HepG2 (cell line): ENCODE measurements around the gene GALNT15. TPM values are rescaled to one million over a fixed set of nuclear protein-coding genes. Genes with fewer than 3 reads are reported as not detected.

ENCODE experiments used
- KDM3A ChIP-seq: IDR thresholded peaks from 2 replicates; pipeline ENCODE4 v1.6.1; 2018; ENCODE audit warnings: low read depth, missing compliant biosample characterization
- MAFF ChIP-seq: IDR thresholded peaks from 2 replicates; pipeline ENCODE4 v1.6.1; 2011; ENCODE audit warnings: low read depth, low read length, improper control_type of control experiment
- MXD4 ChIP-seq: IDR thresholded peaks from 2 replicates; pipeline ENCODE4 v1.6.1; 2016; ENCODE audit warnings: mild to moderate bottlenecking, missing biosample characterization, missing genetic modification reagents
- NRL ChIP-seq: sonication (generic); formaldehyde crosslinking; IDR thresholded peaks from 2 replicates; pipeline ENCODE4 v1.5.0; 2020; ENCODE audit warnings: missing genetic modification reagents, mild to moderate bottlenecking, moderate library complexity, borderline replicate concordance
- SNAI1 ChIP-seq: sonication (generic); formaldehyde crosslinking; IDR thresholded peaks from 2 replicates; pipeline ENCODE4 v1.5.0; 2020; ENCODE audit warnings: mild to moderate bottlenecking, missing genetic modification reagents, borderline replicate concordance
- SOX5 ChIP-seq: IDR thresholded peaks from 2 replicates; pipeline ENCODE4 v1.6.1; 2016; ENCODE audit warnings: borderline replicate concordance
- SP140L ChIP-seq: sonication (generic); formaldehyde crosslinking; IDR thresholded peaks from 2 replicates; pipeline ENCODE4 v1.4.0; 2020; ENCODE audit warnings: missing genetic modification reagents, borderline replicate concordance
- TFAP4 ChIP-seq: sonication (generic); IDR thresholded peaks from 2 replicates; pipeline ENCODE4 v1.6.1; 2016; ENCODE audit warnings: low read depth, borderline replicate concordance
- ZBED4 ChIP-seq: sonication (generic); formaldehyde crosslinking; IDR thresholded peaks from 2 replicates; pipeline ENCODE4 v1.4.0; 2020; ENCODE audit warnings: missing genetic modification reagents, borderline replicate concordance
- ZNF142 ChIP-seq: sonication (generic); formaldehyde crosslinking; IDR thresholded peaks from 2 replicates; pipeline ENCODE4 v1.4.0; 2020; ENCODE audit warnings: missing genetic modification reagents
- ZNF503 ChIP-seq: sonication (generic); formaldehyde crosslinking; IDR thresholded peaks from 2 replicates; pipeline ENCODE4 v1.4.0; 2020; ENCODE audit warnings: missing genetic modification reagents
- ZNF512 ChIP-seq: sonication (generic); formaldehyde crosslinking; IDR thresholded peaks from 2 replicates; pipeline ENCODE4 v1.4.0; 2020; ENCODE audit warnings: mild to moderate bottlenecking, missing genetic modification reagents
- ZNF746 ChIP-seq: sonication (generic); formaldehyde crosslinking; IDR thresholded peaks from 2 replicates; pipeline ENCODE4 v1.8.0; 2022; ENCODE audit warnings: mild to moderate bottlenecking, missing genetic modification reagents
- ZNF850 ChIP-seq: sonication (generic); formaldehyde crosslinking; conservative IDR thresholded peaks from 2 replicates; pipeline ENCODE4 v1.9.0; 2021; ENCODE audit warnings: mild to moderate bottlenecking, missing genetic modification reagents
- polyA plus RNA-seq, 8 experiments: library from polyadenylated mRNA; depleted of rRNA in 3 of 8; stranded (reverse) in 7 of 8; unstranded in 1 of 8; fragments of >200 nt; fragmentation: Illumina TruSeq in 4 of 8; extraction: Trizol in 4 of 8; gene quantifications; 2 replicates each; pipeline versions ENCODE4 v1.2.1 to v1.2.3, GENCODE V29; 2011 to 2016; ENCODE audit warnings: low read depth in 4 of 8, missing spikeins in 1 of 8, mixed read lengths in 1 of 8; ENCODE audit not compliant: insufficient read depth in 1 of 8
- total RNA-seq, 5 experiments: library from RNA; depleted of rRNA; stranded (reverse); fragments of >200 nt; fragmentation: Illumina TruSeq; extraction: Trizol; gene quantifications; 2 replicates each; pipeline ENCODE4 v1.2.3, GENCODE V29; 2016; ENCODE audit warnings: low read depth in 1 of 5

GALNT15 gene
- total and polyA plus RNA-seq, 2 of the 13 experiments (the other 11 are each of a cell fraction or from before 2014, with no cell fraction given), result 0.02 to 0.04 TPM

GRCh38 chr3:16264708-16265454 is 90.4 kb downstream of the GALNT15 start, which contains the start of the genes DPH3 and OXNAD1 (continued):
- TF ChIP-seq ZNF512 (CRISPR knock-in tag) (peak; percentile 27; the same call in 1 of the 2 replicates), ZNF850 (CRISPR knock-in tag) (no peak), KDM3A (CRISPR knock-in tag) (0 out of 2 replicates have a peak, but pooled peaks have one; percentile 48), ZNF142 (peak; percentile 30; the same call in 1 of the 2 replicates), SP140L (CRISPR knock-in tag) (peak; percentile 77), ZNF746 (no peak), TFAP4 (peak; percentile 76; the same call in 1 of the 2 replicates), NRL (CRISPR knock-in tag) (no peak), MXD4 (CRISPR knock-in tag) (peak; percentile 88), ZNF503 (peak; percentile 56; the same call in 1 of the 2 replicates), ZBED4 (CRISPR knock-in tag) (peak; percentile 57; the same call in 1 of the 2 replicates), SOX5 (CRISPR knock-in tag) (no peak), MAFF (no peak; the same call in 1 of the 2 replicates), SNAI1 (CRISPR knock-in tag) (no peak)
